ENCODE data around the gene CDH26. TPM values are rescaled to one million over a fixed set of nuclear protein-coding genes. Genes with fewer than 3 reads are reported as not detected.

The CDH26 gene
- total and polyA plus RNA-seq, 2 donors (not counting 3 experiments of a cell fraction or from before 2014, with no cell fraction given) = 0.01 TPM; not detected in 1

DNA sequence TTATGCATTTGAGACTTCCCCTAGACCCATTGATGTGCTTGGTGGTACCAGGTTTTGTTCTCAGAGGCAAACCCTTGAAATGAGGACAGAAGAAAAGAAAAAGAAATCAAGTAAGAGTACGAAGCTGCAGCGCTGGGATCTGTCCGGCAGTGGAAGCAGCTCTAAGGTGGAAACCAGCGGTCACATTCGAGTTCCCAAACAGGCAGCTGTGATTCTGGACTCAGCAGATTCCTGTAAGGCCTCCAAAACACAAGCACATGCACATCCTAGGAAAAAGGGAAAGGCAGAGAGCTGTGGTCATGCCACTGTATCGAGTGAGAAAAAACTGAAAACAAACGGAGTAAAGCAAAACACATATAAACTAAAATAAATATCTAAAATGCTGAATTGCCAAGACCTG is 13.5 kb upstream of the CDH26 start:
- BruUV-seq (replicated peaks) = no TSS peak
- H4K20me1 ChIP-seq (replicated peaks; ENCODE audit: control insufficient read depth, extremely low read depth, insufficient read depth, low read length) = no peaks in the 10 kb centered on the region
- no peak overlapping the region for H3K4me3 ChIP-seq (replicated peaks in 1 of 3; ENCODE audit: insufficient read depth in 1 of 3, low read depth in 1 of 3, low read length in 3 of 3)
- no peak overlapping the region for H3K4me2 ChIP-seq (ENCODE audit: insufficient read depth, low read length)
- no peak for TF ChIP-seq GATA2 (IDR thresholded peaks at IDR 0.05; ENCODE audit: insufficient read depth, insufficient read length, low read depth, low read length)
- TF ChIP-seq, protein P1, sequence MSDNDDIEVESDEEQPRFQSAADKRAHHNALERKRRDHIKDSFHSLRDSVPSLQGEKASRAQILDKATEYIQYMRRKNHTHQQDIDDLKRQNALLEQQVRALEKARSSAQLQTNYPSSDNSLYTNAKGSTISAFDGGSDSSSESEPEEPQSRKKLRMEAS (IDR thresholded peaks at IDR 0.05; ENCODE audit: insufficient read depth, insufficient read length) = no peak
- TF ChIP-seq, protein P2, sequence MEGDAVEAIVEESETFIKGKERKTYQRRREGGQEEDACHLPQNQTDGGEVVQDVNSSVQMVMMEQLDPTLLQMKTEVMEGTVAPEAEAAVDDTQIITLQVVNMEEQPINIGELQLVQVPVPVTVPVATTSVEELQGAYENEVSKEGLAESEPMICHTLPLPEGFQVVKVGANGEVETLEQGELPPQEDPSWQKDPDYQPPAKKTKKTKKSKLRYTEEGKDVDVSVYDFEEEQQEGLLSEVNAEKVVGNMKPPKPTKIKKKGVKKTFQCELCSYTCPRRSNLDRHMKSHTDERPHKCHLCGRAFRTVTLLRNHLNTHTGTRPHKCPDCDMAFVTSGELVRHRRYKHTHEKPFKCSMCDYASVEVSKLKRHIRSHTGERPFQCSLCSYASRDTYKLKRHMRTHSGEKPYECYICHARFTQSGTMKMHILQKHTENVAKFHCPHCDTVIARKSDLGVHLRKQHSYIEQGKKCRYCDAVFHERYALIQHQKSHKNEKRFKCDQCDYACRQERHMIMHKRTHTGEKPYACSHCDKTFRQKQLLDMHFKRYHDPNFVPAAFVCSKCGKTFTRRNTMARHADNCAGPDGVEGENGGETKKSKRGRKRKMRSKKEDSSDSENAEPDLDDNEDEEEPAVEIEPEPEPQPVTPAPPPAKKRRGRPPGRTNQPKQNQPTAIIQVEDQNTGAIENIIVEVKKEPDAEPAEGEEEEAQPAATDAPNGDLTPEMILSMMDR (IDR thresholded peaks at IDR 0.05; ENCODE audit: extremely low read depth in 1 of 2, insufficient read depth in 1 of 2, low read depth in 1 of 2, low read length in 2 of 2) = no peak
- H3K36me3 ChIP-seq (ENCODE audit: control insufficient read depth in 2 of 2, extremely low read depth in 1 of 2, insufficient read depth in 2 of 2, low read length in 2 of 2) = peaks cover 5 to 8% of the 10 kb centered on the region in 2 experiments
- FAIRE-seq (no peak), DNase-seq (ENCODE audit: low read depth, low spot score) (no peak)
- ChIA-PET CTCF (interaction anchor here (1.7 to 2.9 kb wide), 3 partner anchors 11 to 1951 kb away, joined by 4 to 14 read pairs (median 9); partner anchors contain the start of gene SYCP2), POLR2A (no interaction called here)
- no peaks in the 10 kb centered on the region for H3K9me3 ChIP-seq (replicated peaks; ENCODE audit: control insufficient read depth, insufficient read depth, low read length)
- intact Hi-C loops (cut with micrococcal nuclease) = loop anchor here (10.0 kb wide), 1 partner anchor 930 kb away; the partner anchor contains the start of gene TUBB1
- dilution Hi-C loops (cut with MboI; ENCODE audit: extremely low pct_ligation_motif_present, low sequenced_read_pairs) = no loop called here
- no peaks in the 10 kb centered on the region for H3K9me1 ChIP-seq (replicated peaks; ENCODE audit: control insufficient read depth, extremely low read depth, insufficient read depth, low read length)
- no peak overlapping the region for H2AFZ ChIP-seq (ENCODE audit: low read depth, low read length)
- H3K79me2 ChIP-seq (ENCODE audit: control insufficient read depth, insufficient read depth, low read length) = no peaks in the 10 kb centered on the region
- H3K27me3 ChIP-seq (ENCODE audit: control insufficient read depth in 2 of 2, insufficient read depth in 2 of 2, low read length in 2 of 2) = no peaks in the 10 kb centered on the region
- peaks cover 9% of the 10 kb centered on the region for H3K4me1 ChIP-seq (ENCODE audit: control insufficient read depth, extremely low read depth, insufficient read depth, low read length)
- H3K9ac ChIP-seq (replicated peaks; ENCODE audit: extremely low read depth, insufficient read depth, low read length) = no peak overlapping the region
- no peak overlapping the region for H3K27ac ChIP-seq (ENCODE audit: insufficient read depth, low read depth, low read length)

DNA sequence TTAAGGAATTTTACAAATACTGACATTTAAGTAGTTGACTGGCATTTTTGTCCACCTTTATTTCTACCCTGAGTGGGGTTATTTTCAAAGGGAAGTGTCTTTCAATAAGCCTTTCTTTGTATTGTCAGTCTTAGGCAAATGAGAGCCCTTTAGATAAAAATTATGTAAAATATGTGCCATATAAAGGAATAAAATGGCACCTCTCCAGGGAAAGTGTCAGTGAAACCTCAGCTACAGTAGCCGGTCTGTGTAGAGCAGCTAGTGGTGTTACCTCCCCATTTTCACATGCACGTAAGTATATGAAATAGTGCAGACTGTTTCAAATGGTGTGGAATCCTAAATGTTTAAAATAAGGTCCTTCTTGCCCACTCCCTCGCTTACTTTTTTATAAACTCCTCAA is 13.0 kb upstream of the CDH26 start:
- peaks cover 5 to 8% of the 10 kb centered on the region in 2 experiments for H3K36me3 ChIP-seq (ENCODE audit: control insufficient read depth in 2 of 2, extremely low read depth in 1 of 2, insufficient read depth in 2 of 2, low read length in 2 of 2)
- H3K4me3 ChIP-seq (replicated peaks in 1 of 3; ENCODE audit: insufficient read depth in 1 of 3, low read depth in 1 of 3, low read length in 3 of 3) = no peak overlapping the region
- DNase-seq (ENCODE audit: low read depth, low spot score) (no peak), FAIRE-seq (no peak)
- H4K20me1 ChIP-seq (replicated peaks; ENCODE audit: control insufficient read depth, extremely low read depth, insufficient read depth, low read length) = no peaks in the 10 kb centered on the region
- H3K79me2 ChIP-seq (ENCODE audit: control insufficient read depth, insufficient read depth, low read length) = no peaks in the 10 kb centered on the region
- H3K9me3 ChIP-seq (replicated peaks; ENCODE audit: control insufficient read depth, insufficient read depth, low read length) = no peaks in the 10 kb centered on the region
- H3K9me1 ChIP-seq (replicated peaks; ENCODE audit: control insufficient read depth, extremely low read depth, insufficient read depth, low read length) = no peaks in the 10 kb centered on the region
- POLR2A ChIA-PET = no interaction called here
- no TSS peak for BruUV-seq (replicated peaks)
- H2AFZ ChIP-seq (ENCODE audit: low read depth, low read length) = no peak overlapping the region
- no peaks in the 10 kb centered on the region for H3K27me3 ChIP-seq (ENCODE audit: control insufficient read depth in 2 of 2, insufficient read depth in 2 of 2, low read length in 2 of 2)
- CTCF ChIA-PET = interaction anchor here (1.7 to 2.9 kb wide), 3 partner anchors 10 to 1951 kb away, joined by 4 to 14 read pairs (median 9); partner anchors contain the start of gene SYCP2
- peaks cover 9% of the 10 kb centered on the region for H3K4me1 ChIP-seq (ENCODE audit: control insufficient read depth, extremely low read depth, insufficient read depth, low read length)
- H3K4me2 ChIP-seq (ENCODE audit: insufficient read depth, low read length) = no peak overlapping the region
- H3K9ac ChIP-seq (replicated peaks; ENCODE audit: extremely low read depth, insufficient read depth, low read length) = no peak overlapping the region
- dilution Hi-C loops (cut with MboI; ENCODE audit: extremely low pct_ligation_motif_present, low sequenced_read_pairs) = no loop called here
- TF ChIP-seq FOS (IDR thresholded peaks at IDR 0.05; ENCODE audit: borderline replicate concordance, insufficient read depth, low read length) (no peak), MYC (IDR thresholded peaks at IDR 0.05; ENCODE audit: low read depth, low read length) (no peak), JUN (IDR thresholded peaks at IDR 0.05; ENCODE audit: borderline replicate concordance, insufficient read depth, insufficient read length, low read depth) (no peak), POLR2A (IDR thresholded peaks at IDR 0.05; ENCODE audit: low read depth, low read length) (no peak), EZH2 (IDR thresholded peaks at IDR 0.05; ENCODE audit: borderline replicate concordance, low read depth, low read length, severe bottlenecking) (no peak), POLR2AphosphoS5 (IDR thresholded peaks at IDR 0.05; ENCODE audit: insufficient read depth, low read depth, low read length) (no peak), GATA2 (IDR thresholded peaks at IDR 0.05; ENCODE audit: insufficient read depth, insufficient read length, low read depth, low read length) (no peak)
- TF ChIP-seq, protein P1 (IDR thresholded peaks at IDR 0.05; ENCODE audit: insufficient read depth, insufficient read length) = no peak
- TF ChIP-seq, protein P2 (IDR thresholded peaks at IDR 0.05; ENCODE audit: extremely low read depth in 1 of 2, insufficient read depth in 1 of 2, low read depth in 1 of 2, low read length in 2 of 2) = no peak
- intact Hi-C loops (cut with micrococcal nuclease) = loop anchor here (10.0 kb wide), 1 partner anchor 930 kb away; the partner anchor contains the start of gene TUBB1
- no peak overlapping the region for H3K27ac ChIP-seq (ENCODE audit: insufficient read depth, low read depth, low read length)

Data from endothelial cell of umbilical vein (primary cell).